Heart right ventricle (tissue), 16 donors: ENCODE data around the gene DYNC1I1. TPM values are rescaled to one million over a fixed set of nuclear protein-coding genes. Genes with fewer than 3 reads are reported as not detected.
A peak's percentile ranks its signal among the peaks of the same experiment; 100 is the strongest.

Experiments used
- ATAC-seq, 8 donors: fragments of 200-7000 bp; cut with Tn5 transposase; one replicate each; pipeline ENCODE4 v1.9.1; 2020; ENCODE audit warnings: mild to moderate bottlenecking in 8 of 8, moderate library complexity in 8 of 8, moderate number of reproducible peaks in 1 of 8
- DNase-seq, 2 donors: peaks; one replicate each; pipeline ENCODE4 v3.0.0-alpha.2; 2020
- H3K27ac ChIP-seq, 10 donors: fragments of 200-600 bp; sonication (generic) in 2 of 10; one replicate each; pipeline versions ENCODE4 v1.5.0 to v1.8.0; 2020 to 2022; ENCODE audit warnings: mild to moderate bottlenecking in 3 of 10
- H3K27me3 ChIP-seq, 7 donors: fragments of 200-600 bp; one replicate each; pipeline ENCODE4 v1.8.0; 2021 to 2022; ENCODE audit warnings: mild to moderate bottlenecking in 2 of 7
- H3K36me3 ChIP-seq, 9 donors: fragments of 200-600 bp; sonication (generic) in 1 of 9; one replicate each; pipeline versions ENCODE4 v1.5.0 to v1.8.0; 2020 to 2022; ENCODE audit warnings: mild to moderate bottlenecking in 2 of 9
- H3K4me1 ChIP-seq, 9 donors: fragments of 200-600 bp; sonication (generic) in 1 of 9; one replicate each; pipeline versions ENCODE4 v1.5.0 to v1.8.0; 2020 to 2022; ENCODE audit warnings: mild to moderate bottlenecking in 4 of 9
- H3K4me3 ChIP-seq, 10 donors: fragments of 200-600 bp; sonication (generic) in 2 of 10; one replicate each; pipeline versions ENCODE4 v1.5.0 to v1.8.0; 2020 to 2022; ENCODE audit warnings: mild to moderate bottlenecking in 7 of 10, moderate library complexity in 2 of 10
- H3K9me3 ChIP-seq, 11 donors: fragments of 200-600 bp in 10 of 11; sonication (generic) in 2 of 11; one replicate each; pipeline versions ENCODE4 v1.5.0 to v1.8.0; 2013 to 2022; ENCODE audit warnings: mild to moderate bottlenecking in 2 of 11, control low read depth in 1 of 11, moderate library complexity in 1 of 11
- CTCF ChIP-seq, 9 donors: fragments of 200-600 bp; sonication (generic) in 2 of 9; IDR thresholded peaks; one replicate each; pipeline versions ENCODE4 v1.5.0 to v1.8.0; 2021 to 2022; ENCODE audit warnings: antibody characterized with exemption in 9 of 9, mild to moderate bottlenecking in 5 of 9, moderate library complexity in 1 of 9
- WGBS, 2 donors: extraction: QIAGEN DNeasy Blood & Tissue Kit; methylation state at CpG; one replicate each; pipeline ENCODE4 v1.1.7; 2013; ENCODE audit warnings: inconsistent platforms in 1 of 2; 5-methylcytosine and 5-hydroxymethylcytosine counted together
- intact Hi-C, 10 donors: fragments of 100-400 bp; cut with DNase I; formaldehyde crosslinking; loops; one replicate each; pipeline versions ENCODE4 v1.11.1 to v1.14.2; 2022
- polyA plus RNA-seq, 2 donors: library from polyadenylated mRNA; stranded (reverse); fragments of 200-250 nt; gene quantifications; one replicate each; pipeline ENCODE4 v1.2.3, GENCODE V29; 2013
- total RNA-seq, 10 donors: library from RNA; stranded (reverse); fragmentation: NEBNext Ultra II Directional in 3 of 10; extraction: Animal tissue kit (Norgen Biotek cat#: 25700) in 3 of 10; gene quantifications; one replicate each; pipeline versions ENCODE4 v1.2.1 to v1.2.4, GENCODE V29; 2021 to 2023
- donor health status: Arrhythmogenic right ventricular cardiomyopathy.
- donor health status: ischemic (EF 13 %, LVEDD 7.1; RV severe dilation, severe dysfunction).
- donor health status: healthy with polysubstance abuse.
- donor health status: DM: no; HTN: yes; CAD: no.
- donor health status: DM: no; HTN: no; CAD: no.
- donor health status: ischemic (EF 25% LVEDD 6.9; RV normal size, moderate dysfunction).
- donor health status: ischemic (EF 25% LVEDD 5.7; RV mildly dilated, moderate dysfunction).
- donor health status: healthy.
- donor health status: DM: yes; HTN: yes; CAD: no.
- donor health status: Ischemic cardiomyopathy.
- donor health status: ischemic (EF 35%, LVEDD 5.7; RV mildly dilated, moderate dysfunction).
- donor health status: nonischemic (EF 11% LVEDD 7.7; RV severe dilation, severe dysfunction).
- donor health status: DM: yes; HTN: yes; CAD: no.
- donor health status: PGD.
- donor health status: ischemic (EF 29% LVEDD 5.4; RV normal size, mild dysfunction).
- donor health status: nonischemic (EF 23%, LVEDD 6.1; RV moderate dilation, normal function).

DYNC1I1 gene
- total and polyA plus RNA-seq, 12 donors = 6.4 to 43.4 (median 35.6) TPM

DNA sequence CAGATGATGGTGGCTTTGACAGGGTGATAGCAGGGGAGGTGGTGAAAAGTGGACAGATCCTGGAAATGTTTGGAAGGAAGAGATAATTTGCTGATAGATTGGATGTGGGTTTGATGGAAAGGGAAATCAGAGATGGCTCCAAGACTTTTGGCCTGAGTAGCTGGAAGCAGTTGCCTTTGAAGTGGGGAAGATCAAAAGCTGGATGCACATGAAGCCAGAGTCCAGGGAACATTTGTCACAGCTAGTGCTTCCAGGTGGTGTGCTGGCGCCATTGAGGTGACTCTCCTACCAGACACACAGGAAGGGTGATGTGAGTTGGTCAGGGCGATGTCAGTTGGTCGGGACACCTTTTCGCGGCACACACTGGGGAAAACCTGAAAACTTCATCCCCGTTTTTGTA, 15.9 kb downstream of the DYNC1I1 start:
- Histone ChIP-seq H3K27ac (no peak overlapping the region), H3K36me3 (no peaks in the 10 kb centered on the region), H3K9me3 (no peaks in the 10 kb centered on the region), H3K4me1 (peaks cover 0 to 6% (median 0%) of the 10 kb centered on the region in 9 donors), H3K27me3 (no peaks in the 10 kb centered on the region), H3K4me3 (no peak overlapping the region)
- no peak for ATAC-seq
- no peak for DNase-seq
- intact Hi-C loops = no loop called here
- WGBS, 2 donors = 91% methylated on average over 6 of the region's 6 CpGs
- no peak for TF ChIP-seq CTCF (IDR thresholded peaks at IDR 0.05)

- no peaks in the 10 kb centered on the region for H3K9me3 ChIP-seq
- DNase-seq = no peak
- no peaks in the 10 kb centered on the region for H3K27me3 ChIP-seq
- no peak overlapping the region for H3K4me3 ChIP-seq
- intact Hi-C loops = no loop called here
- H3K36me3 ChIP-seq = no peaks in the 10 kb centered on the region
- peaks cover 0 to 3% (median 0%) of the 10 kb centered on the region in 9 donors for H3K4me1 ChIP-seq
- ATAC-seq = no peak
- no peak overlapping the region for H3K27ac ChIP-seq
- TF ChIP-seq CTCF (IDR thresholded peaks at IDR 0.05) = no peak
- 67 to 71% methylated on average over 2 of the region's 2 CpGs for WGBS, 2 donors
These were observed 16.5 kb downstream of the DYNC1I1 start for GRCh38 chr7:95788884-95789283.

- ATAC-seq = no peak
- H3K27ac ChIP-seq = no peak overlapping the region
- DNase-seq = no peak
- H3K36me3 ChIP-seq = no peaks in the 10 kb centered on the region
- 87 to 88% methylated on average over 5 of the region's 5 CpGs for WGBS, 2 donors
- no peak overlapping the region for H3K4me3 ChIP-seq
- no peak for TF ChIP-seq CTCF (IDR thresholded peaks at IDR 0.05)
- H3K9me3 ChIP-seq = no peaks in the 10 kb centered on the region
- H3K4me1 ChIP-seq = no peaks in the 10 kb centered on the region
- intact Hi-C loops = no loop called here
- no peaks in the 10 kb centered on the region for H3K27me3 ChIP-seq
These were observed 21.3 kb downstream of the DYNC1I1 start for GRCh38 chr7:95793658-95794057.

GRCh38 chr7:95794917-95795515, 22.7 kb downstream of the DYNC1I1 start:
- no peaks in the 10 kb centered on the region for H3K9me3 ChIP-seq
- DNase-seq = no peak
- no peak overlapping the region for H3K4me3 ChIP-seq
- H3K36me3 ChIP-seq = no peaks in the 10 kb centered on the region
- WGBS, 2 donors = 76 to 80% methylated on average over 3 of the region's 3 CpGs
- ATAC-seq = no peak
- intact Hi-C loops = no loop called here
- peak in 7 of 9 donors; percentile 7 to 47 (median 22) for TF ChIP-seq CTCF (IDR thresholded peaks at IDR 0.05)
- no peaks in the 10 kb centered on the region for H3K27me3 ChIP-seq
- no peak overlapping the region for H3K27ac ChIP-seq
- H3K4me1 ChIP-seq = no peaks in the 10 kb centered on the region
